DOHH2 (cell line): ENCODE results near the gene PKD2L1.

Source experiments
- CTCF ChIP-seq: fragments of 200-600 bp; sonication (generic); IDR thresholded peaks from one replicate; pipeline ENCODE4 v1.5.1; 2014; ENCODE audit warnings: antibody characterized with exemption, mild to moderate bottlenecking, low read depth, low read length; ENCODE audit not compliant: poor library complexity, severe bottlenecking
- EZH2phosphoT487 ChIP-seq: fragments of 200-600 bp; sonication (generic); IDR thresholded peaks from 2 replicates; pipeline ENCODE4 v1.6.1; 2017; ENCODE audit warnings: borderline replicate concordance, mild to moderate bottlenecking, antibody characterized with exemption, low read length, moderate library complexity, mixed read lengths

DNA sequence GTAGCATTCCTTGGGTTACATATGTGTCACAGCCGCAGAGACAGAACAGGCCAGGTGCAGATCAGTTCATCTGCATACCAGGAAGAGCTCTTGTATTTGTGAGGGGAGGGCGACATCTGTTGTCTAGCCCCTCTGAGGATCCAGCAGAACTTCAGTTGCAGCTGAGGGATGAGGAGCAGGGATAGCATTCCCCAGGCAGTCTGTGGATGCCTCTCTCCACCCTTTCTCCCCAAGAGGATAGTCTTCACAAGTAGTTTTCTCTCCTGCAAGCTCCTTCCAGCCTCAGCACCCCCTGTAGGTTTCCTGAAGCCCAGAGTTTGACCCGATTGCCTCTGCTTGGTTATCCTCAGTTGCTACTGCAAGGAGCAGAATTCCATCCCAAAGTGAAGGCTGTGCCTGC is 19.6 kb upstream of the PKD2L1 start:
- TF ChIP-seq EZH2phosphoT487, result no peak
- no peak for TF ChIP-seq CTCF
